ENCODE data around the gene TSPAN7. TPM values are rescaled to one million over a fixed set of nuclear protein-coding genes. Genes with fewer than 3 reads are reported as not detected.

The TSPAN7 gene
- total RNA-seq, 1 donor from 2014 or later = 12.7 TPM

DNA sequence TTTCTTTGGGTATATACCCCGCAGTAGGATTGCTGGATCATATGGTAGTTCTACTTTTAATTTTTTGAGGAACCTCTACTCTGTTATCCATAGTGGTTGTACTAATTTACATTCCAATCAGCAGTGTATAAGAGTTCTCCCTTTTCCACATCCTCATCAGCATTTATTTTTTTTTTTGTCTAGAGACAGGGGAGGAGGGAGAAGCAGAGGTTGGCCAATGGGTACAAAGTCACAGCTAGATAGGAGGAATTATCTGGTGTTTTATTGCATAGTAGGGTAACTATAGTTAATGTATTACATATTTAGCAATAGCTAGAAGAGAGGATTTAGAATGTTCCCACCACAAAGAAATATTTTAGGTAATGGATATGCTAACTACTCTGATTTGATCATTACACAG, 107.4 kb downstream of the TSPAN7 start:
- Histone ChIP-seq H3K27ac (no peak overlapping the region), H3K4me1 (no peaks in the 10 kb centered on the region), H3K4me2 (no peak overlapping the region), H4K20me1 (ENCODE audit: low read depth) (no peaks in the 10 kb centered on the region), H2AFZ (replicated peaks) (no peak overlapping the region), H3K36me3 (no peaks in the 10 kb centered on the region), H3K27me3 (no peaks in the 10 kb centered on the region), H3K4me3 (no peak overlapping the region), H3K9me3 (ENCODE audit: low read depth) (no peaks in the 10 kb centered on the region), H3F3A (ENCODE audit: low read depth) (no peaks in the 10 kb centered on the region), H3K9ac (no peak overlapping the region), H3K79me2 (ENCODE audit: low read depth) (no peaks in the 10 kb centered on the region)
- H3K36me3 Mint-ChIP-seq = no peaks in the 10 kb centered on the region
- H3K27me3 Mint-ChIP-seq (ENCODE audit: insufficient read depth, low read depth) = peaks cover 2% of the 10 kb centered on the region
- DNase-seq (ENCODE audit: low spot score) = no peak
- TF ChIP-seq EZH2 (IDR thresholded peaks at IDR 0.05) (no peak), EZH2phosphoT487 (IDR thresholded peaks at IDR 0.05) (no peak)
- TF ChIP-seq, protein P1, sequence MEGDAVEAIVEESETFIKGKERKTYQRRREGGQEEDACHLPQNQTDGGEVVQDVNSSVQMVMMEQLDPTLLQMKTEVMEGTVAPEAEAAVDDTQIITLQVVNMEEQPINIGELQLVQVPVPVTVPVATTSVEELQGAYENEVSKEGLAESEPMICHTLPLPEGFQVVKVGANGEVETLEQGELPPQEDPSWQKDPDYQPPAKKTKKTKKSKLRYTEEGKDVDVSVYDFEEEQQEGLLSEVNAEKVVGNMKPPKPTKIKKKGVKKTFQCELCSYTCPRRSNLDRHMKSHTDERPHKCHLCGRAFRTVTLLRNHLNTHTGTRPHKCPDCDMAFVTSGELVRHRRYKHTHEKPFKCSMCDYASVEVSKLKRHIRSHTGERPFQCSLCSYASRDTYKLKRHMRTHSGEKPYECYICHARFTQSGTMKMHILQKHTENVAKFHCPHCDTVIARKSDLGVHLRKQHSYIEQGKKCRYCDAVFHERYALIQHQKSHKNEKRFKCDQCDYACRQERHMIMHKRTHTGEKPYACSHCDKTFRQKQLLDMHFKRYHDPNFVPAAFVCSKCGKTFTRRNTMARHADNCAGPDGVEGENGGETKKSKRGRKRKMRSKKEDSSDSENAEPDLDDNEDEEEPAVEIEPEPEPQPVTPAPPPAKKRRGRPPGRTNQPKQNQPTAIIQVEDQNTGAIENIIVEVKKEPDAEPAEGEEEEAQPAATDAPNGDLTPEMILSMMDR (IDR thresholded peaks at IDR 0.05) = no peak
- no peaks in the 10 kb centered on the region for H3K9me3 Mint-ChIP-seq
- no peak overlapping the region for H3K27ac Mint-ChIP-seq
- no peak overlapping the region for H3K4me3 Mint-ChIP-seq
- no peaks in the 10 kb centered on the region for H3K4me1 Mint-ChIP-seq

DNA sequence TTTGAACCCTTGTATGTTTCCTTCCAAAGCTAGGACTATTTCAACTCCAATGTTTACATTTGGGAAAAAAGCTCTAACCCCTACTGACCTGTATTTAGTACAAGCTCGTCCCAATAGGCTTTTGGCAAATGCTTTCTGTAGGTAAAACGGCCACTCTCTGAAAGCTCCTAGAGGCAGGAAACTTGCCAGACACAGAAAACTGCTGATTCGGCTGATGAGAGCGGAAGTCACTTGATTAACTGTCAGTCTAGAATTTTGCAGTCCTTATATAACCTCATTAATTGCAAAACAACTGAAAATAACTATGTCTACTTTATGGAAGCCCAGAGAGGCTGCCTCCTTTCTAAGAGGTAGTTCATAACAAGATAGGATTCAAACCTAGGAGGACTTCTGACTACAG, 108.1 kb downstream of the TSPAN7 start:
- Histone ChIP-seq H3K9me3 (ENCODE audit: low read depth) (no peaks in the 10 kb centered on the region), H3K4me3 (no peak overlapping the region), H2AFZ (replicated peaks) (no peak overlapping the region), H3K9ac (no peak overlapping the region), H3K79me2 (ENCODE audit: low read depth) (no peaks in the 10 kb centered on the region), H3K4me2 (no peak overlapping the region), H3F3A (ENCODE audit: low read depth) (no peaks in the 10 kb centered on the region), H4K20me1 (ENCODE audit: low read depth) (no peaks in the 10 kb centered on the region), H3K36me3 (no peaks in the 10 kb centered on the region), H3K4me1 (no peaks in the 10 kb centered on the region), H3K27me3 (no peaks in the 10 kb centered on the region), H3K27ac (no peak overlapping the region)
- H3K27ac Mint-ChIP-seq = no peak overlapping the region
- no peaks in the 10 kb centered on the region for H3K36me3 Mint-ChIP-seq
- no peaks in the 10 kb centered on the region for H3K4me1 Mint-ChIP-seq
- TF ChIP-seq EZH2 (IDR thresholded peaks at IDR 0.05) (no peak), EZH2phosphoT487 (IDR thresholded peaks at IDR 0.05) (no peak)
- TF ChIP-seq, protein P1 (IDR thresholded peaks at IDR 0.05) = no peak
- no peak overlapping the region for H3K4me3 Mint-ChIP-seq
- no peak for DNase-seq (ENCODE audit: low spot score)
- H3K27me3 Mint-ChIP-seq (ENCODE audit: insufficient read depth, low read depth) = peaks cover 2% of the 10 kb centered on the region
- no peaks in the 10 kb centered on the region for H3K9me3 Mint-ChIP-seq

- Histone ChIP-seq H2AFZ (replicated peaks) (no peak overlapping the region), H3K9me3 (ENCODE audit: low read depth) (no peaks in the 10 kb centered on the region), H3K4me3 (no peak overlapping the region), H3K4me2 (no peak overlapping the region), H3K4me1 (no peaks in the 10 kb centered on the region), H3K27ac (no peak overlapping the region), H3K9ac (no peak overlapping the region), H4K20me1 (ENCODE audit: low read depth) (no peaks in the 10 kb centered on the region), H3K36me3 (no peaks in the 10 kb centered on the region), H3F3A (ENCODE audit: low read depth) (no peaks in the 10 kb centered on the region), H3K27me3 (no peaks in the 10 kb centered on the region), H3K79me2 (ENCODE audit: low read depth) (no peaks in the 10 kb centered on the region)
- Mint-ChIP-seq H3K4me1 (no peaks in the 10 kb centered on the region), H3K27ac (no peak overlapping the region), H3K9me3 (no peaks in the 10 kb centered on the region), H3K4me3 (no peak overlapping the region), H3K27me3 (ENCODE audit: insufficient read depth, low read depth) (no peaks in the 10 kb centered on the region), H3K36me3 (no peaks in the 10 kb centered on the region)
- DNase-seq (ENCODE audit: low spot score) = no peak
- TF ChIP-seq, protein P1 (IDR thresholded peaks at IDR 0.05) = no peak
- TF ChIP-seq EZH2phosphoT487 (IDR thresholded peaks at IDR 0.05) (no peak), EZH2 (IDR thresholded peaks at IDR 0.05) (no peak)
Measured at GRCh38 chrX:38672646-38673045, 111.3 kb downstream of the TSPAN7 start.
